Chondrocyte (in vitro differentiated cells): ENCODE measurements around the gene CRYBA2. TPM values are rescaled to one million over a fixed set of nuclear protein-coding genes. Genes with fewer than 3 reads are reported as not detected.

Experiments used
- DNase-seq: peaks from one replicate; pipeline ENCODE4 v3.0.0; 2021; ENCODE audit warnings: mixed read lengths, low spot score
- H3K27ac Mint-ChIP-seq: one replicate; pipeline ENCODE4 v1.8.0; 2021; ENCODE audit warnings: mild to moderate bottlenecking, moderate library complexity, mixed read lengths; ENCODE audit not compliant: unreplicated experiment
- H3K27me3 Mint-ChIP-seq: 2 replicates; pipeline ENCODE4 v1.8.0; 2021; ENCODE audit warnings: low read depth, mixed read lengths
- H3K36me3 Mint-ChIP-seq: 2 replicates; pipeline ENCODE4 v1.8.0; 2021; ENCODE audit warnings: low read depth, mixed read lengths
- H3K4me1 Mint-ChIP-seq: 2 replicates; pipeline ENCODE4 v1.8.0; 2021; ENCODE audit warnings: low read depth, mild to moderate bottlenecking, mixed read lengths
- H3K4me3 Mint-ChIP-seq: one replicate; pipeline ENCODE4 v1.8.0; 2021; ENCODE audit warnings: mild to moderate bottlenecking, moderate library complexity, mixed read lengths; ENCODE audit not compliant: unreplicated experiment
- H3K9me3 Mint-ChIP-seq: 2 replicates; pipeline ENCODE4 v1.8.0; 2021; ENCODE audit warnings: low read depth, mixed read lengths
- microRNA-seq: library from miRNA; unstranded; fragments of <30 nt; microRNA quantifications from one replicate; pipeline ENCODE4 v1.2.0, GENCODE V29; 2020; ENCODE audit warnings: borderline number of aligned reads
- total RNA-seq: library from RNA; stranded (reverse); gene quantifications from 3 replicates; pipeline ENCODE4 v1.2.1, GENCODE V29; 2021
- TF ChIP-seq, protein P1 (sequence below): fragments of 200-600 bp; sonication (generic); IDR thresholded peaks from 2 replicates; pipeline ENCODE4 v1.5.0; 2021; ENCODE audit warnings: antibody characterized with exemption, mild to moderate bottlenecking, moderate library complexity

The CRYBA2 gene
- total RNA-seq, 1 donor from 2014 or later: not detected

DNA sequence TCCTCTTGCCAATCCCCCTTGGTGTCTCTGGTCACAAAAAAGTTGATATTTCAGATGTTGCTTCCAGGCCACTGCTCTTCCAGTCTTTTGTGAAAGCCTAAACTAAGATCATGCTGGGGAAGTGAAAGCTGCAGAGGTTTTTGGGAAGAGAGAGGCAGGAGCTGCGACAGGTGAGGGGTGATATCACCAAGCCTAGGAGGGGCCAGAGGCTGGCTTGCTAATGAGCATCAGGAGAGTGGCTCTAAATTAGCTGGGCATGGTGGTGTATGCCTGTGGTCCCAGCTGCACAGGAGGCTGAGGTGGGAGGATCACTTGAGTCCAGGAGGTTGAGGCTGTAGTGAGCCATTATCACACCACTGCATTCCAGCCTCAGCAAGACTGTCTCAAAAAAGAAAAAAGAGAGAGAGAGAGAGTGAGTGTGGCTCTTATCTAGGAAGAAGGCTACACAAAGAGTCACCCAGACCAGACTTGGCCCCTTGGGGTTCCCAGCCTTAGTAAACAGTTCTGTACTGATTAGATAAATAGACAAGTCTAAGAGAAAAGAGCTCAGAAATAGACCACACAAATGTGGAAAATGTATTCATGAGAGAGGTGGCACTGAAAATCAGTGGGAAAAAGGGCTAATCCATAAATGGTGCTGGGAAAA lies 48.3 kb downstream of the CRYBA2 start:
- TF ChIP-seq, protein P1, sequence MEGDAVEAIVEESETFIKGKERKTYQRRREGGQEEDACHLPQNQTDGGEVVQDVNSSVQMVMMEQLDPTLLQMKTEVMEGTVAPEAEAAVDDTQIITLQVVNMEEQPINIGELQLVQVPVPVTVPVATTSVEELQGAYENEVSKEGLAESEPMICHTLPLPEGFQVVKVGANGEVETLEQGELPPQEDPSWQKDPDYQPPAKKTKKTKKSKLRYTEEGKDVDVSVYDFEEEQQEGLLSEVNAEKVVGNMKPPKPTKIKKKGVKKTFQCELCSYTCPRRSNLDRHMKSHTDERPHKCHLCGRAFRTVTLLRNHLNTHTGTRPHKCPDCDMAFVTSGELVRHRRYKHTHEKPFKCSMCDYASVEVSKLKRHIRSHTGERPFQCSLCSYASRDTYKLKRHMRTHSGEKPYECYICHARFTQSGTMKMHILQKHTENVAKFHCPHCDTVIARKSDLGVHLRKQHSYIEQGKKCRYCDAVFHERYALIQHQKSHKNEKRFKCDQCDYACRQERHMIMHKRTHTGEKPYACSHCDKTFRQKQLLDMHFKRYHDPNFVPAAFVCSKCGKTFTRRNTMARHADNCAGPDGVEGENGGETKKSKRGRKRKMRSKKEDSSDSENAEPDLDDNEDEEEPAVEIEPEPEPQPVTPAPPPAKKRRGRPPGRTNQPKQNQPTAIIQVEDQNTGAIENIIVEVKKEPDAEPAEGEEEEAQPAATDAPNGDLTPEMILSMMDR: no peak
- peaks cover 56% of the 10 kb centered on the region for H3K27me3 Mint-ChIP-seq
- H3K27ac Mint-ChIP-seq: no peak overlapping the region
- no peak overlapping the region for H3K4me3 Mint-ChIP-seq
- peaks cover 2% of the 10 kb centered on the region for H3K9me3 Mint-ChIP-seq
- peaks cover 1% of the 10 kb centered on the region for H3K36me3 Mint-ChIP-seq
- DNase-seq: no peak
- H3K4me1 Mint-ChIP-seq: no peaks in the 10 kb centered on the region

Small RNAs within 50 kb of the gene (microRNA-seq; reads per million reads assigned to microRNA genes)
- 7.2 reads per million, percentile 12 among the genes with 10 or more reads in this experiment for gene MIR375

Other genes starting within 250 kb of the CRYBA2 start
- 1.7 to 5.2 TPM (median 4.7 TPM) in 3 replicates for gene CYP27A1, start 211.3 kb downstream of the CRYBA2 start, total RNA-seq
- gene PRKAG3, start 161.6 kb downstream of the CRYBA2 start, total RNA-seq: not detected in 3 replicates
- gene WNT6, start 133.6 kb downstream of the CRYBA2 start, total RNA-seq: not detected in 3 replicates
- not detected in 3 replicates for gene WNT10A, start 112.6 kb downstream of the CRYBA2 start, total RNA-seq
- 0.22 to 0.36 TPM in 2 of 3 replicates, not detected in the other for gene CDK5R2, start 33.8 kb downstream of the CRYBA2 start, total RNA-seq
- gene FEV, start 8.2 kb downstream of the CRYBA2 start, total RNA-seq: not detected in 3 replicates
- gene CFAP65, start 48.1 kb upstream of the CRYBA2 start, total RNA-seq: not detected in 3 replicates
- 0.19 TPM in 1 of 3 replicates, not detected in the others for gene IHH, start 67.5 kb upstream of the CRYBA2 start, total RNA-seq
- gene NHEJ1, start 167.4 kb upstream of the CRYBA2 start, total RNA-seq: 7.3 to 13.3 TPM (median 12.7 TPM) in 3 replicates
- 2.0 to 2.7 TPM (median 2.4 TPM) in 3 replicates for gene SLC23A3, start 176.6 kb upstream of the CRYBA2 start, total RNA-seq
- gene CNPPD1, start 183.5 kb upstream of the CRYBA2 start, total RNA-seq: 36.1 to 46.3 TPM (median 43.1 TPM) in 3 replicates
- 81.1 to 88.0 TPM (median 85.0 TPM) in 3 replicates for gene RETREG2, start 184.9 kb upstream of the CRYBA2 start, total RNA-seq
- 28.6 to 29.8 TPM (median 29.3 TPM) in 3 replicates for gene ZFAND2B, start 213.4 kb upstream of the CRYBA2 start, total RNA-seq
- gene ABCB6, start 225.5 kb upstream of the CRYBA2 start, total RNA-seq: 27.1 to 39.0 TPM (median 27.4 TPM) in 3 replicates
- gene ATG9A, start 236.2 kb upstream of the CRYBA2 start, total RNA-seq: 75.2 to 82.8 TPM (median 75.5 TPM) in 3 replicates
- gene ANKZF1, start 236.4 kb upstream of the CRYBA2 start, total RNA-seq: 27.9 to 38.0 TPM (median 35.9 TPM) in 3 replicates